NK-92 treated with Interleukin-12 subunit alpha and Interleukin-12 subunit beta, amount 100 ng/mL, for 24 hours (cell line): ENCODE results near the gene PPP4R4.

ENCODE experiments used
- DNase-seq: peaks from one replicate; lab custom pipeline; 2025; lab: John Stamatoyannopoulos, UW

Gene PPP4R4

GRCh38 chr14:94173885-94174603 is at the start of gene PPP4R4:
TSS of gene PPP4R4 (plus strand) at chr14:94174322. CDS start at chr14:94174466, 144 bp downstream.
- DNase-seq, result peak; percentile 87

- DNase-seq, result no peak
These were observed 49.3 kb upstream of the PPP4R4 start for GRCh38 chr14:94124582-94125377.

- no peak for DNase-seq
These were observed 48.3 kb upstream of the PPP4R4 start for GRCh38 chr14:94125659-94126418.

GRCh38 chr14:94126419-94126677 is 47.8 kb upstream of the PPP4R4 start:
- no peak for DNase-seq

- no peak for DNase-seq
These were observed 47.3 kb upstream of the PPP4R4 start for GRCh38 chr14:94126800-94127199.

- no peak for DNase-seq
These were observed 46.8 kb upstream of the PPP4R4 start for GRCh38 chr14:94127330-94127729.

- DNase-seq, result no peak
These were observed 45.8 kb upstream of the PPP4R4 start for GRCh38 chr14:94128216-94128839.

- DNase-seq, result peak; percentile 71
These were observed 44.9 kb upstream of the PPP4R4 start, which contains the start of gene IFI27L2 for GRCh38 chr14:94129111-94129757. TSS of gene IFI27L2 (minus strand) at chr14:94129604. CDS start at chr14:94129564, 40 bp downstream.

GRCh38 chr14:94129758-94130414 is 44.2 kb upstream of the PPP4R4 start:
- DNase-seq, result peak; percentile 15

- DNase-seq, result peak; percentile 10
These were observed 41.7 kb upstream of the PPP4R4 start for GRCh38 chr14:94132285-94132887.

GRCh38 chr14:94135476-94135875 is 38.6 kb upstream of the PPP4R4 start:
- DNase-seq, result no peak

- peak; percentile 64 for DNase-seq
These were observed 37.4 kb upstream of the PPP4R4 start for GRCh38 chr14:94136575-94137331.

GRCh38 chr14:94138251-94138650 is 35.9 kb upstream of the PPP4R4 start:
- DNase-seq, result no peak

- DNase-seq, result no peak
These were observed 35.1 kb upstream of the PPP4R4 start for GRCh38 chr14:94139006-94139405.

- DNase-seq, result no peak
These were observed 34.7 kb upstream of the PPP4R4 start for GRCh38 chr14:94139421-94139820.

- no peak for DNase-seq
These were observed 31.9 kb upstream of the PPP4R4 start for GRCh38 chr14:94142247-94142646.

GRCh38 chr14:94142836-94143235 is 31.3 kb upstream of the PPP4R4 start:
- DNase-seq, result no peak

- DNase-seq, result no peak
These were observed 30.9 kb upstream of the PPP4R4 start for GRCh38 chr14:94143239-94143638.

GRCh38 chr14:94143711-94144110 is 30.4 kb upstream of the PPP4R4 start:
- DNase-seq, result no peak

GRCh38 chr14:94144765-94145164 is 29.4 kb upstream of the PPP4R4 start:
- no peak for DNase-seq
